HepG2 (cell line): Measurements from ENCODE around the gene TOR4A. TPM values are rescaled to one million over a fixed set of nuclear protein-coding genes. Genes with fewer than 3 reads are reported as not detected.

Experiments
- FOXJ3 ChIP-seq: sonication (generic); formaldehyde crosslinking; IDR thresholded peaks from 2 replicates; pipeline ENCODE4 v1.4.0; 2020; ENCODE audit warnings: missing genetic modification reagents, mild to moderate bottlenecking, borderline replicate concordance
- HNF4A ChIP-seq: sonication (generic); formaldehyde crosslinking; IDR thresholded peaks from 2 replicates; pipeline ENCODE4 v1.4.0; 2020; ENCODE audit warnings: missing genetic modification reagents
- KDM2A ChIP-seq: sonication (generic); formaldehyde crosslinking; IDR thresholded peaks from 2 replicates; pipeline ENCODE4 v1.4.0; 2020; ENCODE audit warnings: low read depth, missing genetic modification reagents, borderline replicate concordance
- KIAA2018 ChIP-seq: sonication (generic); formaldehyde crosslinking; IDR thresholded peaks from 2 replicates; pipeline ENCODE4 v1.5.0; 2020; ENCODE audit warnings: mild to moderate bottlenecking, missing genetic modification reagents, borderline replicate concordance
- MZF1 ChIP-seq: sonication (generic); formaldehyde crosslinking; IDR thresholded peaks from 2 replicates; pipeline ENCODE4 v1.8.1; 2023; ENCODE audit warnings: mild to moderate bottlenecking, missing genetic modification reagents, borderline replicate concordance
- SOX13 ChIP-seq, 3 experiments: fragments of 450-650 bp in 1 of 3; sonication (generic) in 1 of 3; formaldehyde crosslinking in 1 of 3; IDR thresholded peaks in 2 of 3; conservative IDR thresholded peaks in 1 of 3; 2 replicates each; pipeline versions ENCODE4 v1.5.0 to v1.6.1; 2016 to 2020; ENCODE audit warnings: antibody characterized with exemption in 1 of 3, mild to moderate bottlenecking in 1 of 3, missing compliant biosample characterization in 1 of 3, missing genetic modification reagents in 1 of 3, moderate library complexity in 1 of 3
- TFAP4 ChIP-seq: sonication (generic); IDR thresholded peaks from 2 replicates; pipeline ENCODE4 v1.6.1; 2016; ENCODE audit warnings: low read depth, borderline replicate concordance
- ZBTB46 ChIP-seq: sonication (generic); formaldehyde crosslinking; IDR thresholded peaks from 2 replicates; pipeline ENCODE4 v1.4.0; 2020; ENCODE audit warnings: mild to moderate bottlenecking, missing genetic modification reagents, borderline replicate concordance
- ZNF225 ChIP-seq: sonication (generic); formaldehyde crosslinking; IDR thresholded peaks from 2 replicates; pipeline ENCODE4 v1.4.0; 2020; ENCODE audit warnings: mild to moderate bottlenecking, missing genetic modification reagents
- ZNF484 ChIP-seq: sonication (generic); formaldehyde crosslinking; IDR thresholded peaks from 2 replicates; pipeline ENCODE4 v1.5.1; 2020; ENCODE audit warnings: mild to moderate bottlenecking, low read depth, missing genetic modification reagents, borderline replicate concordance
- ZNF496 ChIP-seq: sonication (generic); formaldehyde crosslinking; IDR thresholded peaks from 2 replicates; pipeline ENCODE4 v1.8.1; 2023; ENCODE audit warnings: mild to moderate bottlenecking, moderate library complexity, missing genetic modification reagents; ENCODE audit not compliant: insufficient replicate concordance
- ZNF790 ChIP-seq: sonication (generic); formaldehyde crosslinking; IDR thresholded peaks from 2 replicates; pipeline ENCODE4 v1.8.0; 2022; ENCODE audit warnings: missing genetic modification reagents, mild to moderate bottlenecking, borderline replicate concordance
- polyA plus RNA-seq, 8 experiments: library from polyadenylated mRNA; depleted of rRNA in 3 of 8; stranded (reverse) in 7 of 8; unstranded in 1 of 8; fragments of >200 nt; fragmentation: Illumina TruSeq in 4 of 8; extraction: Trizol in 4 of 8; gene quantifications; 2 replicates each; pipeline versions ENCODE4 v1.2.1 to v1.2.3, GENCODE V29; 2011 to 2016; ENCODE audit warnings: low read depth in 4 of 8, missing spikeins in 1 of 8, mixed read lengths in 1 of 8; ENCODE audit not compliant: insufficient read depth in 1 of 8
- total RNA-seq, 5 experiments: library from RNA; depleted of rRNA; stranded (reverse); fragments of >200 nt; fragmentation: Illumina TruSeq; extraction: Trizol; gene quantifications; 2 replicates each; pipeline ENCODE4 v1.2.3, GENCODE V29; 2016; ENCODE audit warnings: low read depth in 1 of 5
- TF ChIP-seq, protein P1 (sequence below): sonication (generic); formaldehyde crosslinking; IDR thresholded peaks from 2 replicates; pipeline ENCODE4 v1.9.0; 2021; ENCODE audit warnings: missing genetic modification reagents, mild to moderate bottlenecking, borderline replicate concordance

The TOR4A gene
- total and polyA plus RNA-seq, 2 of the 13 experiments (the other 11 are each of a cell fraction or from before 2014, with no cell fraction given), result 11.1 to 14.2 TPM

DNA sequence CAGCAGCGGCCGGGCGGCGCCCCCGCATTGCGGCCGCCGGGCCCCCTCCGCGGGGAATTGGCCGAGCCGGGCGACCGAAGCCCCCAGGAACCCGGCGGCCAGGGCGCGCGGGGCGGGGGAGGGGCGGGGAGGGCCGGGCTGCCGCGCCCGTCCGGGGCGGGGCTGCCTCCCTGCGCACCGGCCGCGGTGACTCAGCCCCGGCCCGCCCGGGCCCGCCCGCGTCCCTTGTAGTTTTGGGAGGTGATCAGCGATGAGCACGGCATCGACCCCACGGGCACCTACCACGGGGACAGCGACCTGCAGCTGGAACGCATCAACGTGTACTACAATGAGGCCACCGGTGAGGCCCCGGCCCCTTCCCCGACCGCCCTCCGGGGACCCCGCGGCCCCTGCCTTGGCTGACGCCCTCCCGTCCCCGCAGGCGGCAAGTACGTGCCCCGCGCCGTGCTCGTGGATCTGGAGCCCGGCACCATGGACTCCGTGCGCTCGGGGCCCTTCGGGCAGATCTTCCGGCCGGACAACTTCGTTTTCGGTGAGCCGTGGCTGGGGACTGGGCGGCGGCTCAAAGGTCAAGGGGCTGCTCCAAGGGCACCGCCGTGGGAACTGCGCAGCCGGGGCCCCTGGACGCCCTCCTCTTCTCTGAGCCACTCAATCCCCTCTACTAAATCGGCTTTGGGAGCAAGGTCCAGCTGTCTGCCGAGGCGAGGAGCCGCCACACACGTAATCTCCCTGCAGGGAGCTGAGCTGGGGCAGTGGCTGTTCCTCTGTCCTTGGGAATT lies 35.8 kb upstream of the TOR4A start (continued):
- no peak for TF ChIP-seq KIAA2018 (CRISPR knock-in tag)
- no peak for TF ChIP-seq ZBTB46 (CRISPR knock-in tag)
- TF ChIP-seq HNF4A (CRISPR knock-in tag), result peak; percentile 89
- TF ChIP-seq SOX13 (IDR thresholded peaks at IDR 0.05), result no peak
- TF ChIP-seq SOX13 (CRISPR knock-in tag; conservative IDR thresholded peaks at IDR 0.05 in 1 of 2, IDR thresholded peaks at IDR 0.05 in 1 of 2), result no peak
- no peak for TF ChIP-seq ZNF496 (CRISPR knock-in tag)
- TF ChIP-seq FOXJ3 (CRISPR knock-in tag), result 0 out of 2 replicates have a peak, but pooled peaks have one; percentile 22
- TF ChIP-seq ZNF484, result no peak
- peak; percentile 14; the same call in 1 of the 2 replicates for TF ChIP-seq TFAP4
- no peak for TF ChIP-seq ZNF790
- TF ChIP-seq ZNF225 (CRISPR knock-in tag), result no peak
- peak; percentile 51; the same call in 1 of the 2 replicates for TF ChIP-seq KDM2A
- TF ChIP-seq MZF1 (CRISPR knock-in tag), result no peak
- TF ChIP-seq, protein P1, sequence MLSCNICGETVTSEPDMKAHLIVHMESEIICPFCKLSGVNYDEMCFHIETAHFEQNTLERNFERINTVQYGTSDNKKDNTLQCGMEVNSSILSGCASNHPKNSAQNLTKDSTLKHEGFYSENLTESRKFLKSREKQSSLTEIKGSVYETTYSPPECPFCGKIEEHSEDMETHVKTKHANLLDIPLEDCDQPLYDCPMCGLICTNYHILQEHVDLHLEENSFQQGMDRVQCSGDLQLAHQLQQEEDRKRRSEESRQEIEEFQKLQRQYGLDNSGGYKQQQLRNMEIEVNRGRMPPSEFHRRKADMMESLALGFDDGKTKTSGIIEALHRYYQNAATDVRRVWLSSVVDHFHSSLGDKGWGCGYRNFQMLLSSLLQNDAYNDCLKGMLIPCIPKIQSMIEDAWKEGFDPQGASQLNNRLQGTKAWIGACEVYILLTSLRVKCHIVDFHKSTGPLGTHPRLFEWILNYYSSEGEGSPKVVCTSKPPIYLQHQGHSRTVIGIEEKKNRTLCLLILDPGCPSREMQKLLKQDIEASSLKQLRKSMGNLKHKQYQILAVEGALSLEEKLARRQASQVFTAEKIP, result no peak
